ENCODE results near the gene AFF1. TPM values are rescaled to one million over a fixed set of nuclear protein-coding genes. Genes with fewer than 3 reads are reported as not detected.

The AFF1 gene
- total and polyA plus RNA-seq, 2 of the 4 experiments (the other 2 are of a cell fraction): 7.0 to 9.6 TPM

DNA sequence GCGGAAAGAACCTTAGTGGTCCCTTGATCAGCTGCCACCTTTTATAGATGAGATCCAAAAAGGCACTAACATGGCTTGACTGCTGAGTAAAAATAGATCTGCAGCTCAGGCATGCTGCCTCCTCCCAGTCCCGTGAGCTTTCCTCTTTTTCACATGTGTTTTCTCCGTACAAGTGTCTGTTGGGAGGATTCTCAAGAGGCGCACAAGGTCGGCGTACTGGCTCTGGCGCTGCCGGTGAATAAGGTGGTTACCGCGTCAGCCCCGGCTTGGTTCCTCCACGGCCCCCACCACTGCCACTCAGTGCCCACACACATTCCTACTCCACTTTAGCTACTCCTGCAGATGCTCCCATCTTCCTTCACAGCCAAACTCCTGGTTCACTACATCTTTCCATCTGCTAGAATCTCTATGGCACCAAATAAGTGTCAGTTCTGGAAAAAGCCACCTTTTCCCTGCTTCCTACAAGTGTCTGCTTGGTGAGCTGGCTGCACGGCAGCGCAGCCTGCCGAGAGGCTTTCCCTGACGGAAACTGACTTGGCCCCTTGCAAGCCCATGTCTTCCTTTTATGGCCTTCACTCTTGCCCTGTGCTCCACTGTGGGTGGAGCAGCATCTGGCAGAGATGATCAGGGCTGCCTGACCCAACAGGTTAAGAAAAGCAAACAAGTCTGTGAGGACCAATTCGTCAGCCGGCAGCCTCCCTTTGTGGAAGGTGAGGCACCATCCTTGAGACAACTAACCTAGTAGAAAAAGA is 185.8 kb downstream of the AFF1 start:
- in situ Hi-C loops (cut with MboI; ENCODE audit: low sequenced_read_pairs): loop anchor here (25.0 kb wide), 1 partner anchor 633 kb away; no protein-coding TSS in a partner anchor
- WGBS, 2 experiments (ENCODE audit: extremely low coverage in 2 of 2, insufficient read length in 1 of 2): 96% methylated on average over 10 of the region's 18 CpGs; no CpG with 5 or more reads in 1 of the 2 experiments

More for the DNA sequence above, 185.8 kb downstream of the AFF1 start:
- peak overlapping the region; percentile 92; the same call in 1 of the 2 replicates for H2AK5ac ChIP-seq (ENCODE audit: low read depth, low read length)
- peak overlapping the region; percentile 62 for H2AK9ac ChIP-seq (replicated peaks; ENCODE audit: low read depth, low read length, poor library complexity)
- ATAC-seq (ENCODE audit: low read depth) (peak; percentile 56), DNase-seq (peak; percentile 87)
- peak overlapping the region; percentile 92 for H2BK120ac ChIP-seq (ENCODE audit: low read depth, low read length)
- peaks cover 9% of the 10 kb centered on the region for H3K36me3 ChIP-seq (ENCODE audit: control insufficient read depth, insufficient read depth, low read length)
- POLR2A ChIA-PET (ENCODE audit: unreplicated experiment): no interaction called here
- peaks cover 40 to 59% of the 10 kb centered on the region in 2 experiments for H3K79me1 ChIP-seq (ENCODE audit: low read depth in 1 of 2, low read length in 2 of 2)
- peaks cover 28% of the 10 kb centered on the region for H3K4me1 ChIP-seq (ENCODE audit: control insufficient read depth, insufficient read depth, low read length)
- H3K27me3 ChIP-seq (ENCODE audit: control insufficient read depth, insufficient read depth, low read length): no peaks in the 10 kb centered on the region
- H4K5ac ChIP-seq (ENCODE audit: low read depth, low read length): peak overlapping the region; percentile 58
- H3K27ac ChIP-seq (ENCODE audit: insufficient read depth, low read length): peak overlapping the region; percentile 72
- H2AFZ ChIP-seq (replicated peaks; ENCODE audit: low read length, poor library complexity): peak overlapping the region; percentile 29
- H3K18ac ChIP-seq (ENCODE audit: low read depth, low read length): peak overlapping the region; percentile 81; the same call in 1 of the 2 replicates
- peak overlapping the region; percentile 77 to 91; a peak in 3 of 4 replicates for H4K8ac ChIP-seq (ENCODE audit: low read depth in 2 of 2, low read length in 2 of 2)
- no peaks in the 10 kb centered on the region for H3K9me3 ChIP-seq (ENCODE audit: control insufficient read depth, insufficient read depth, low read length)
- peak overlapping the region; percentile 95 for H2BK5ac ChIP-seq (ENCODE audit: low read depth, low read length, poor library complexity, severe bottlenecking)
- CTCF ChIA-PET: interaction anchor here (1.0 kb wide), 1 partner anchor 12 kb away, joined by 4 read pairs; no protein-coding TSS in a partner anchor
- H3K4ac ChIP-seq (ENCODE audit: low read depth, low read length): peak overlapping the region; percentile 89
- peak overlapping the region; percentile 71; the same call in 1 of the 2 replicates for H3K56ac ChIP-seq (ENCODE audit: extremely low read depth, insufficient read depth, low read length)
- no peak overlapping the region for H3K4me3 ChIP-seq (ENCODE audit: insufficient read depth, low read depth, low read length)
- peak overlapping the region; percentile 69; the same call in 1 of the 2 replicates for H3K23ac ChIP-seq (ENCODE audit: low read depth, low read length)
- H4K20me1 ChIP-seq (ENCODE audit: insufficient read depth, low read length): no peaks in the 10 kb centered on the region
- H3K9me1 ChIP-seq (ENCODE audit: insufficient read depth, low read length): peaks cover 18% of the 10 kb centered on the region
- dilution Hi-C loops (cut with HindIII; ENCODE audit: low sequenced_read_pairs, unreplicated experiment) (no loop called here), intact Hi-C loops (cut with micrococcal nuclease) (loop anchor here (10.0 kb wide), 1 partner anchor 196 kb away; no protein-coding TSS in a partner anchor)
- peak overlapping the region; percentile 85; the same call in 1 of the 3 replicates for H2BK15ac ChIP-seq (ENCODE audit: low read depth, low read length)
- peak overlapping the region; percentile 45; the same call in 1 of the 2 replicates for H3K4me2 ChIP-seq (ENCODE audit: low read depth, low read length)
- peak overlapping the region; percentile 89 for H3K14ac ChIP-seq (replicated peaks; ENCODE audit: low read depth, low read length)
- TF ChIP-seq, protein P1, sequence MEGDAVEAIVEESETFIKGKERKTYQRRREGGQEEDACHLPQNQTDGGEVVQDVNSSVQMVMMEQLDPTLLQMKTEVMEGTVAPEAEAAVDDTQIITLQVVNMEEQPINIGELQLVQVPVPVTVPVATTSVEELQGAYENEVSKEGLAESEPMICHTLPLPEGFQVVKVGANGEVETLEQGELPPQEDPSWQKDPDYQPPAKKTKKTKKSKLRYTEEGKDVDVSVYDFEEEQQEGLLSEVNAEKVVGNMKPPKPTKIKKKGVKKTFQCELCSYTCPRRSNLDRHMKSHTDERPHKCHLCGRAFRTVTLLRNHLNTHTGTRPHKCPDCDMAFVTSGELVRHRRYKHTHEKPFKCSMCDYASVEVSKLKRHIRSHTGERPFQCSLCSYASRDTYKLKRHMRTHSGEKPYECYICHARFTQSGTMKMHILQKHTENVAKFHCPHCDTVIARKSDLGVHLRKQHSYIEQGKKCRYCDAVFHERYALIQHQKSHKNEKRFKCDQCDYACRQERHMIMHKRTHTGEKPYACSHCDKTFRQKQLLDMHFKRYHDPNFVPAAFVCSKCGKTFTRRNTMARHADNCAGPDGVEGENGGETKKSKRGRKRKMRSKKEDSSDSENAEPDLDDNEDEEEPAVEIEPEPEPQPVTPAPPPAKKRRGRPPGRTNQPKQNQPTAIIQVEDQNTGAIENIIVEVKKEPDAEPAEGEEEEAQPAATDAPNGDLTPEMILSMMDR (conservative IDR thresholded peaks at IDR 0.05; ENCODE audit: low read depth, low read length): no peak
- TF ChIP-seq MAFK (IDR thresholded peaks at IDR 0.05; ENCODE audit: low read depth, low read length): no peak
- TF ChIP-seq, protein P2, sequence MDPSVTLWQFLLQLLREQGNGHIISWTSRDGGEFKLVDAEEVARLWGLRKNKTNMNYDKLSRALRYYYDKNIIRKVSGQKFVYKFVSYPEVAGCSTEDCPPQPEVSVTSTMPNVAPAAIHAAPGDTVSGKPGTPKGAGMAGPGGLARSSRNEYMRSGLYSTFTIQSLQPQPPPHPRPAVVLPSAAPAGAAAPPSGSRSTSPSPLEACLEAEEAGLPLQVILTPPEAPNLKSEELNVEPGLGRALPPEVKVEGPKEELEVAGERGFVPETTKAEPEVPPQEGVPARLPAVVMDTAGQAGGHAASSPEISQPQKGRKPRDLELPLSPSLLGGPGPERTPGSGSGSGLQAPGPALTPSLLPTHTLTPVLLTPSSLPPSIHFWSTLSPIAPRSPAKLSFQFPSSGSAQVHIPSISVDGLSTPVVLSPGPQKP (IDR thresholded peaks at IDR 0.05; ENCODE audit: borderline replicate concordance, low read depth, low read length): no peak
- no peak for TF ChIP-seq POLR2A (IDR thresholded peaks at IDR 0.05; ENCODE audit: low read depth, low read length)
- no peak for TF ChIP-seq NFE2L2 (IDR thresholded peaks at IDR 0.05; ENCODE audit: low read depth, low read length)
- TF ChIP-seq CEBPB (IDR thresholded peaks at IDR 0.05; ENCODE audit: low read depth, low read length): no peak
- peak; percentile 16; the same call in 1 of the 2 replicates for TF ChIP-seq RAD21 (IDR thresholded peaks at IDR 0.05; ENCODE audit: low read length)
- TF ChIP-seq, protein P3, sequence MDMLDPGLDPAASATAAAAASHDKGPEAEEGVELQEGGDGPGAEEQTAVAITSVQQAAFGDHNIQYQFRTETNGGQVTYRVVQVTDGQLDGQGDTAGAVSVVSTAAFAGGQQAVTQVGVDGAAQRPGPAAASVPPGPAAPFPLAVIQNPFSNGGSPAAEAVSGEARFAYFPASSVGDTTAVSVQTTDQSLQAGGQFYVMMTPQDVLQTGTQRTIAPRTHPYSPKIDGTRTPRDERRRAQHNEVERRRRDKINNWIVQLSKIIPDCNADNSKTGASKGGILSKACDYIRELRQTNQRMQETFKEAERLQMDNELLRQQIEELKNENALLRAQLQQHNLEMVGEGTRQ (IDR thresholded peaks at IDR 0.05; ENCODE audit: low read depth, low read length): no peak
- TF ChIP-seq SMC3 (IDR thresholded peaks at IDR 0.05; ENCODE audit: low read depth, low read length): 0 out of 2 replicates have a peak, but pooled peaks have one; percentile 4
- peak overlapping the region; percentile 81 for H2BK20ac ChIP-seq (ENCODE audit: low read depth, low read length)
- H3K9ac ChIP-seq (ENCODE audit: low read depth, low read length): peak overlapping the region; percentile 56
- peak overlapping the region; percentile 91 for H4K91ac ChIP-seq (ENCODE audit: insufficient read depth, low read depth, low read length)
- BruUV-seq (replicated peaks): no TSS peak

Measured in IMR-90 (cell line).